GM12878 (cell line): ENCODE data around the gene FAAP100. TPM values are rescaled to one million over a fixed set of nuclear protein-coding genes. Genes with fewer than 3 reads are reported as not detected.

Experiments
- ATAC-seq: fragments of 200-7000 bp; cut with Tn5 transposase; 3 replicates; pipeline ENCODE4 v1.9.1; 2020; ENCODE audit warnings: mild to moderate bottlenecking, moderate library complexity
- BruUV-seq: library from RNA; stranded (reverse); fragments of 400-500 nt; replicated peaks from 2 replicates; lab custom pipeline; 2021; lab: Mats Ljungman, UMichigan
- CTCF ChIA-PET: fragments of 300-600 bp; sonication (Branson Sonifier 250); formaldehyde crosslinking; extraction: SDS; loops from one replicate; lab custom pipeline; 2021; ENCODE audit warnings: inconsistent platforms; lab: Yijun Ruan, JAX
- POLR2A ChIA-PET: fragments of 350-600 bp; formaldehyde crosslinking; extraction: SDS; loops from one replicate; lab custom pipeline; 2021; ENCODE audit warnings: inconsistent platforms; lab: Charles Lee
- RAD21 ChIA-PET: fragments of 300-600 bp; sonication (Branson Sonifier 250); formaldehyde crosslinking; loops from one replicate; lab custom pipeline; 2023; ENCODE audit warnings: antibody characterized with exemption; ENCODE audit not compliant: unreplicated experiment; lab: Charles Lee
- SMC1A ChIA-PET: fragments of 300-600 bp; sonication (Branson Sonifier 250); formaldehyde crosslinking; loops from one replicate; lab custom pipeline; 2023; ENCODE audit not compliant: unreplicated experiment, uncharacterized antibody; lab: Charles Lee
- DNase-seq: peaks from one replicate; pipeline ENCODE4 v3.0.0-alpha.2; 2011; ENCODE audit warnings: low read depth, low spot score
- FAIRE-seq: peaks from 3 replicates; lab custom pipeline; 2011; peaks lifted over from hg19 to GRCh38; lab: Jason Lieb, UNC
- H2AFZ ChIP-seq: 2 replicates; pipeline ENCODE4 v1.6.0; 2011; ENCODE audit warnings: low read depth, low read length, control low read depth; ENCODE audit not compliant: control insufficient read depth
- H3K27ac ChIP-seq: 2 replicates; pipeline ENCODE4 v1.5.1; 2011; ENCODE audit warnings: control low read depth; ENCODE audit not compliant: control insufficient read depth, insufficient read depth
- H3K27me3 ChIP-seq, 2 experiments: replicated peaks in 1 of 2; 2 replicates each; pipeline versions ENCODE4 v1.6.0 to v1.6.1; 2011; ENCODE audit warnings: low read length in 1 of 2; ENCODE audit not compliant: control insufficient read depth in 2 of 2, insufficient read depth in 2 of 2
- H3K36me3 ChIP-seq, 2 experiments: 2 replicates each; pipeline ENCODE4 v1.5.1; 2011; ENCODE audit warnings: low read length in 1 of 2; ENCODE audit not compliant: control insufficient read depth in 2 of 2, insufficient read depth in 2 of 2
- H3K4me1 ChIP-seq: 2 replicates; pipeline ENCODE4 v1.6.1; 2011; ENCODE audit warnings: mild to moderate bottlenecking, low read length, moderate library complexity, mixed read lengths; ENCODE audit not compliant: control insufficient read depth, insufficient read depth
- H3K4me2 ChIP-seq: 2 replicates; pipeline ENCODE4 v1.6.0; 2011; ENCODE audit warnings: control low read depth; ENCODE audit not compliant: control insufficient read depth, insufficient read depth
- H3K4me3 ChIP-seq: fragments of 200-600 bp; sonication (generic); 2 replicates; pipeline ENCODE4 v1.5.1; 2016
- H3K79me2 ChIP-seq: 2 replicates; pipeline ENCODE4 v1.6.0; 2011; ENCODE audit warnings: low read length; ENCODE audit not compliant: control insufficient read depth, insufficient read depth
- H3K9ac ChIP-seq: 2 replicates; pipeline ENCODE4 v1.8.0; 2011; ENCODE audit warnings: low read length, control low read depth, mixed read lengths; ENCODE audit not compliant: control insufficient read depth, insufficient read depth
- H3K9me3 ChIP-seq: replicated peaks from 3 replicates; pipeline ENCODE4 v1.5.1; 2011; ENCODE audit warnings: mild to moderate bottlenecking, low read length; ENCODE audit not compliant: control insufficient read depth, insufficient read depth
- H4K20me1 ChIP-seq: 2 replicates; pipeline ENCODE4 v1.6.0; 2011; ENCODE audit not compliant: control insufficient read depth, insufficient read depth
- CHD2 ChIP-seq: IDR thresholded peaks from 2 replicates; pipeline ENCODE4 v1.6.1; 2011; ENCODE audit warnings: low read depth, low read length, improper control_type of control experiment, borderline replicate concordance
- CREM ChIP-seq: IDR thresholded peaks from 2 replicates; pipeline ENCODE4 v1.6.1; 2014; ENCODE audit warnings: antibody characterized with exemption, low read depth
- LARP7 ChIP-seq: fragments of 450-650 bp; IDR thresholded peaks from 2 replicates; pipeline ENCODE4 v1.6.1; 2017; ENCODE audit warnings: mild to moderate bottlenecking
- MEF2A ChIP-seq: IDR thresholded peaks from 2 replicates; pipeline ENCODE4 v1.6.1; 2011; ENCODE audit warnings: low read depth, mild to moderate bottlenecking, low read length, moderate library complexity; ENCODE audit not compliant: insufficient read depth
- NBN ChIP-seq: fragments of 450-650 bp; IDR thresholded peaks from 2 replicates; pipeline ENCODE4 v1.6.1; 2016
- RAD51 ChIP-seq: fragments of 450-650 bp; IDR thresholded peaks from 2 replicates; pipeline ENCODE4 v1.6.1; 2016; ENCODE audit warnings: moderate library complexity, mild to moderate bottlenecking, inconsistent platforms
- SREBF1 ChIP-seq: IDR thresholded peaks from 2 replicates; pipeline ENCODE4 v1.6.1; 2012; ENCODE audit warnings: mild to moderate bottlenecking, low read length
- WRNIP1 ChIP-seq: IDR thresholded peaks from 2 replicates; pipeline ENCODE4 v1.6.1; 2011; ENCODE audit warnings: low read depth, low read length, improper control_type of control experiment, borderline replicate concordance
- ZNF217 ChIP-seq: fragments of 450-650 bp; IDR thresholded peaks from 2 replicates; pipeline ENCODE4 v1.6.1; 2017; ENCODE audit warnings: antibody characterized with exemption, mild to moderate bottlenecking
- WGBS: methylation state at CpG from one replicate; pipeline ENCODE4 v1.1.6; 2016; ENCODE audit warnings: low lambda C conversion rate; ENCODE audit not compliant: insufficient replicate concordance, insufficient coverage; ENCODE audit errors: missing lambda C conversion rate; 5-methylcytosine and 5-hydroxymethylcytosine counted together
- in situ Hi-C: fragments of 300-500 bp; cut with MboI; formaldehyde crosslinking; loops from 9 replicates; pipeline ENCODE4 v1.14.3; 2018; ENCODE audit warnings: mixed read lengths
- intact Hi-C: fragments of 100-400 bp; cut with micrococcal nuclease; formaldehyde crosslinking; loops from one replicate; pipeline ENCODE4 v1.14.2; 2022; ENCODE audit not compliant: unreplicated experiment
- polyA plus RNA-seq, 11 experiments: library from polyadenylated mRNA; depleted of rRNA in 4 of 11; unstranded in 6 of 11; stranded (reverse) in 5 of 11; fragments of >200 nt; fragmentation: Nextera tagmentation in 4 of 11; fragmentation: Illumina TruSeq in 1 of 11; extraction: Ambion mirVana in 4 of 11; extraction: Trizol in 1 of 11; gene quantifications; 1 replicate in 1 of 11; 2 replicates in 10 of 11; pipeline versions ENCODE4 v1.2.1 to v1.2.3, GENCODE V29; 2011 to 2016; ENCODE audit warnings: inconsistent platforms in 2 of 11, missing spikeins in 2 of 11, low read depth in 1 of 11
- total RNA-seq, 4 experiments: library from RNA; depleted of rRNA in 3 of 4; stranded (reverse); fragments of >200 nt in 3 of 4; fragmentation: Illumina TruSeq in 1 of 4; extraction: Trizol in 1 of 4; gene quantifications; 2 replicates each; pipeline versions ENCODE4 v1.2.1 to v1.2.3, GENCODE V29; 2013 to 2021
- TF ChIP-seq, protein P1 (sequence below): fragments of 450-650 bp; IDR thresholded peaks from 2 replicates; pipeline ENCODE4 v1.6.1; 2017; ENCODE audit warnings: borderline replicate concordance
- TF ChIP-seq, protein P2 (sequence below): fragments of 450-650 bp; IDR thresholded peaks from 2 replicates; pipeline ENCODE4 v1.6.1; 2016; ENCODE audit warnings: mild to moderate bottlenecking

FAAP100 gene
- total and polyA plus RNA-seq, 10 of the 15 experiments (the other 5 are each of a cell fraction or from before 2014, with no cell fraction given), result 0.11 to 46.2 (median 17.1) TPM

DNA sequence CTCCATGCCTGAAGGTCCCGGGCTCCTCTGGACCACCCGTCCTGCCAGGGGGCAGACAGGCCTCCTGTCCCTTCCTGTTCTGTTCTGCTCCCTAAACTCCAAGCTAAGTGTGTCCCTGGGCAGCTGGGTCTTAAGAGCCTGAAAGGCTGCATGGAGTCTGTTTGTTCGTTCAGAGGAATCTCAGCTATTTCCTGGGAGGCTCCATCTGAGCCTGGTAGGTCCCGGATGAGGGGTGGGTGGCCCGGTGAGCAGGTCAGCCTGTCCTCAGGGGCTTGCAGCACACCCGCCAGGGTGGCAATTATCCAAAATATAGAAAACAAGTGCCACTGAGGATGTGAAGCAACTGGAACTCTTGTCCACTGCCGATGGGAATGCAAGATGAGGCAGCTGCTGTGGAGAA is 52.1 kb downstream of the FAAP100 start:
- Histone ChIP-seq H3K27me3 (no peaks in the 10 kb centered on the region), H4K20me1 (no peaks in the 10 kb centered on the region), H3K9ac (no peak overlapping the region), H3K4me3 (no peak overlapping the region), H2AFZ (no peak overlapping the region), H3K4me2 (no peak overlapping the region), H3K36me3 (no peaks in the 10 kb centered on the region), H3K79me2 (no peaks in the 10 kb centered on the region), H3K4me1 (no peaks in the 10 kb centered on the region), H3K9me3 (no peaks in the 10 kb centered on the region; the same call in 2 of the 3 replicates), H3K27ac (no peak overlapping the region)
- in situ Hi-C loops (no loop called here), intact Hi-C loops (no loop called here)
- 43% methylated on average over 7 of the region's 7 CpGs for whole genome bisulfite sequencing
- ChIA-PET SMC1A (no interaction called here), POLR2A (no interaction called here), RAD21 (interaction anchor here (1.1 to 1.5 kb wide), 2 partner anchors 11 to 208 kb away, joined by 3 to 4 read pairs; no protein-coding TSS in a partner anchor), CTCF (interaction anchor here (1.3 kb wide), 1 partner anchor 101 kb away, joined by 3 read pairs; no protein-coding TSS in a partner anchor)
- TF ChIP-seq ZNF217 (no peak), WRNIP1 (no peak), RAD51 (no peak), SREBF1 (no peak), CREM (no peak), LARP7 (no peak), NBN (no peak), MEF2A (no peak), CHD2 (no peak)
- TF ChIP-seq, protein P1, sequence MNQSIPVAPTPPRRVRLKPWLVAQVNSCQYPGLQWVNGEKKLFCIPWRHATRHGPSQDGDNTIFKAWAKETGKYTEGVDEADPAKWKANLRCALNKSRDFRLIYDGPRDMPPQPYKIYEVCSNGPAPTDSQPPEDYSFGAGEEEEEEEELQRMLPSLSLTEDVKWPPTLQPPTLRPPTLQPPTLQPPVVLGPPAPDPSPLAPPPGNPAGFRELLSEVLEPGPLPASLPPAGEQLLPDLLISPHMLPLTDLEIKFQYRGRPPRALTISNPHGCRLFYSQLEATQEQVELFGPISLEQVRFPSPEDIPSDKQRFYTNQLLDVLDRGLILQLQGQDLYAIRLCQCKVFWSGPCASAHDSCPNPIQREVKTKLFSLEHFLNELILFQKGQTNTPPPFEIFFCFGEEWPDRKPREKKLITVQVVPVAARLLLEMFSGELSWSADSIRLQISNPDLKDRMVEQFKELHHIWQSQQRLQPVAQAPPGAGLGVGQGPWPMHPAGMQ, result no peak
- TF ChIP-seq, protein P2, sequence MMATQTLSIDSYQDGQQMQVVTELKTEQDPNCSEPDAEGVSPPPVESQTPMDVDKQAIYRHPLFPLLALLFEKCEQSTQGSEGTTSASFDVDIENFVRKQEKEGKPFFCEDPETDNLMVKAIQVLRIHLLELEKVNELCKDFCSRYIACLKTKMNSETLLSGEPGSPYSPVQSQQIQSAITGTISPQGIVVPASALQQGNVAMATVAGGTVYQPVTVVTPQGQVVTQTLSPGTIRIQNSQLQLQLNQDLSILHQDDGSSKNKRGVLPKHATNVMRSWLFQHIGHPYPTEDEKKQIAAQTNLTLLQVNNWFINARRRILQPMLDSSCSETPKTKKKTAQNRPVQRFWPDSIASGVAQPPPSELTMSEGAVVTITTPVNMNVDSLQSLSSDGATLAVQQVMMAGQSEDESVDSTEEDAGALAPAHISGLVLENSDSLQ, result no peak
- BruUV-seq, result no TSS peak
- FAIRE-seq (no peak), DNase-seq (no peak), ATAC-seq (no peak)
